Stimulated activated effector memory CD8-positive, alpha-beta T cell treated with anti-CD3 and anti-CD28 coated beads, Interleukin-12 subunit alpha, Interleukin-12 subunit beta, amount 100 ng/mL, for 72 hours (primary cell): ENCODE results near the gene ARHGAP26.
A peak's percentile ranks its signal among the peaks of the same experiment; 100 is the strongest.

Experiments used
- ATAC-seq: fragments of 150-1000 bp; cut with Tn5 transposase; 2 replicates; pipeline ENCODE4 v1.10.0; 2021
- DNase-seq, 2 donors: peaks; one replicate each; pipeline ENCODE4 v3.0.0; 2021 to 2022; ENCODE audit warnings: low spot score in 2 of 2
- H3K27ac Mint-ChIP-seq: one replicate; pipeline ENCODE4 v1.8.0; 2022; ENCODE audit warnings: mild to moderate bottlenecking, mixed read lengths
- H3K36me3 Mint-ChIP-seq: one replicate; pipeline ENCODE4 v1.8.0; 2022; ENCODE audit warnings: mild to moderate bottlenecking, mixed read lengths
- H3K4me1 Mint-ChIP-seq: one replicate; pipeline ENCODE4 v1.8.0; 2022; ENCODE audit warnings: mixed read lengths
- H3K4me3 Mint-ChIP-seq: one replicate; pipeline ENCODE4 v1.8.0; 2022; ENCODE audit warnings: mild to moderate bottlenecking, mixed read lengths
- H3K9me3 Mint-ChIP-seq: one replicate; pipeline ENCODE4 v1.8.0; 2022; ENCODE audit warnings: mixed read lengths

The ARHGAP26 gene

GRCh38 chr5:143152445-143152844 is 382.3 kb downstream of the ARHGAP26 start:
- DNase-seq (no peak), ATAC-seq (no peak)
- Mint-ChIP-seq H3K36me3 (peaks cover 24% of the 10 kb centered on the region), H3K27ac (no peak overlapping the region), H3K4me1 (peaks cover 6% of the 10 kb centered on the region), H3K9me3 (no peaks in the 10 kb centered on the region), H3K4me3 (no peak overlapping the region)

- ATAC-seq (no peak), DNase-seq (no peak)
- Mint-ChIP-seq H3K36me3 (peaks cover 21% of the 10 kb centered on the region), H3K4me1 (peaks cover 6% of the 10 kb centered on the region), H3K27ac (peak overlapping the region; percentile 35), H3K9me3 (no peaks in the 10 kb centered on the region), H3K4me3 (no peak overlapping the region)
These were observed 383.3 kb downstream of the ARHGAP26 start for GRCh38 chr5:143153332-143154119.

GRCh38 chr5:143154510-143155370 is 384.6 kb downstream of the ARHGAP26 start:
- DNase-seq: no peak
- Mint-ChIP-seq H3K4me1 (peaks cover 6% of the 10 kb centered on the region), H3K9me3 (no peaks in the 10 kb centered on the region), H3K4me3 (no peak overlapping the region), H3K36me3 (peaks cover 16% of the 10 kb centered on the region), H3K27ac (peak overlapping the region; percentile 72)
- no peak for ATAC-seq

GRCh38 chr5:143155455-143155854 is 385.3 kb downstream of the ARHGAP26 start:
- no peak overlapping the region for H3K4me3 Mint-ChIP-seq
- ATAC-seq: no peak
- no peak for DNase-seq
- peaks cover 12% of the 10 kb centered on the region for H3K36me3 Mint-ChIP-seq
- H3K9me3 Mint-ChIP-seq: no peaks in the 10 kb centered on the region
- H3K4me1 Mint-ChIP-seq: peaks cover under 1% of the 10 kb centered on the region
- peak overlapping the region; percentile 72 for H3K27ac Mint-ChIP-seq

GRCh38 chr5:143156086-143156485 is 385.9 kb downstream of the ARHGAP26 start:
- peaks cover 7% of the 10 kb centered on the region for H3K36me3 Mint-ChIP-seq
- no peak overlapping the region for H3K27ac Mint-ChIP-seq
- no peaks in the 10 kb centered on the region for H3K4me1 Mint-ChIP-seq
- H3K4me3 Mint-ChIP-seq: no peak overlapping the region
- H3K9me3 Mint-ChIP-seq: no peaks in the 10 kb centered on the region
- DNase-seq (no peak), ATAC-seq (no peak)

GRCh38 chr5:143156572-143156971 is 386.4 kb downstream of the ARHGAP26 start:
- DNase-seq (no peak), ATAC-seq (no peak)
- H3K9me3 Mint-ChIP-seq: no peaks in the 10 kb centered on the region
- H3K27ac Mint-ChIP-seq: peak overlapping the region; percentile 15
- no peak overlapping the region for H3K4me3 Mint-ChIP-seq
- H3K4me1 Mint-ChIP-seq: no peaks in the 10 kb centered on the region
- H3K36me3 Mint-ChIP-seq: peaks cover 5% of the 10 kb centered on the region

- DNase-seq (no peak), ATAC-seq (no peak)
- Mint-ChIP-seq H3K4me1 (no peaks in the 10 kb centered on the region), H3K9me3 (no peaks in the 10 kb centered on the region), H3K4me3 (no peak overlapping the region), H3K36me3 (peaks cover 5% of the 10 kb centered on the region), H3K27ac (peak overlapping the region; percentile 39)
These were observed 388.9 kb downstream of the ARHGAP26 start for GRCh38 chr5:143159031-143159430.

GRCh38 chr5:143161885-143162540 is 391.8 kb downstream of the ARHGAP26 start:
- peaks cover 5% of the 10 kb centered on the region for H3K36me3 Mint-ChIP-seq
- ATAC-seq: no peak

GRCh38 chr5:143162810-143163209 is 392.6 kb downstream of the ARHGAP26 start:
- Mint-ChIP-seq H3K9me3 (no peaks in the 10 kb centered on the region), H3K4me3 (no peak overlapping the region), H3K4me1 (peaks cover 13% of the 10 kb centered on the region), H3K27ac (no peak overlapping the region), H3K36me3 (peaks cover 5% of the 10 kb centered on the region)
- no peak for DNase-seq
- no peak for ATAC-seq

More at GRCh38 chr5:143161885-143162540, 391.8 kb downstream of the ARHGAP26 start:
- Mint-ChIP-seq H3K4me3 (no peak overlapping the region), H3K27ac (peak overlapping the region; percentile 14), H3K9me3 (no peaks in the 10 kb centered on the region), H3K4me1 (peaks cover 13% of the 10 kb centered on the region)
- no peak for DNase-seq

- Mint-ChIP-seq H3K4me3 (no peak overlapping the region), H3K4me1 (peaks cover 13% of the 10 kb centered on the region), H3K27ac (peak overlapping the region; percentile 23), H3K9me3 (no peaks in the 10 kb centered on the region), H3K36me3 (peaks cover 5% of the 10 kb centered on the region)
- no peak for ATAC-seq
- no peak for DNase-seq
These were observed 394.4 kb downstream of the ARHGAP26 start for GRCh38 chr5:143164557-143164956.

- no peak overlapping the region for H3K4me3 Mint-ChIP-seq
These were observed 395.1 kb downstream of the ARHGAP26 start for GRCh38 chr5:143165049-143165880.

GRCh38 chr5:143166090-143166489 is 395.9 kb downstream of the ARHGAP26 start:
- Mint-ChIP-seq H3K4me3 (no peak overlapping the region), H3K9me3 (no peaks in the 10 kb centered on the region), H3K36me3 (peaks cover 5% of the 10 kb centered on the region), H3K27ac (peak overlapping the region; percentile 76), H3K4me1 (peaks cover 13% of the 10 kb centered on the region)
- DNase-seq (no peak), ATAC-seq (no peak)

More at GRCh38 chr5:143165049-143165880, 395.1 kb downstream of the ARHGAP26 start:
- Mint-ChIP-seq H3K27ac (peak overlapping the region; percentile 76), H3K36me3 (peaks cover 4% of the 10 kb centered on the region), H3K4me1 (peaks cover 13% of the 10 kb centered on the region), H3K9me3 (no peaks in the 10 kb centered on the region)
- no peak for ATAC-seq
- DNase-seq: no peak

GRCh38 chr5:143166661-143167420 is 396.7 kb downstream of the ARHGAP26 start:
- Mint-ChIP-seq H3K4me1 (peaks cover 13% of the 10 kb centered on the region), H3K4me3 (no peak overlapping the region), H3K27ac (peak overlapping the region; percentile 76), H3K36me3 (peaks cover 12% of the 10 kb centered on the region), H3K9me3 (no peaks in the 10 kb centered on the region)
- no peak for ATAC-seq
- no peak for DNase-seq

- peaks cover 13% of the 10 kb centered on the region for H3K4me1 Mint-ChIP-seq
- ATAC-seq (no peak), DNase-seq (no peak)
- H3K36me3 Mint-ChIP-seq: peaks cover 12% of the 10 kb centered on the region
- H3K9me3 Mint-ChIP-seq: no peaks in the 10 kb centered on the region
- no peak overlapping the region for H3K4me3 Mint-ChIP-seq
- no peak overlapping the region for H3K27ac Mint-ChIP-seq
These were observed 398.1 kb downstream of the ARHGAP26 start for GRCh38 chr5:143168171-143168741.
